Measurements from ENCODE around the gene TBC1D5.

DNA sequence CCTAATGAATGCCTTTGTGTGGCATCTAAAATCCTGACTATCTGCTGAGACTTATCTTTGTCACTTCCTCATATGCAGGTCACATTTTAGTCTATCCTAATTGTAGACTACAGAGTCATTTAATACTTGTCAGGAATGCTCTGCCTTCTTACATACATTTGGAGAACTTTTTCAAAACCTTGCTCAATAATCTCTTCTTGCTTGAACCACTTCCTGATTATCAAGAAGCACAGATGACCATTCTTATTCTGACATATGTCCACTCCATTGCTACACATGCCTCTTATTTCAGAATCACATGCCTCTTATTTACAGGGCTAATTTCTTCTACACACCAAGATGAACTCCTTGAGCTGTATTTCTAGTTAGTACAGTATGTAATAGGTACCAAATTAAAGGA, 400.3 kb downstream of the TBC1D5 start:
- TF ChIP-seq, protein P1, sequence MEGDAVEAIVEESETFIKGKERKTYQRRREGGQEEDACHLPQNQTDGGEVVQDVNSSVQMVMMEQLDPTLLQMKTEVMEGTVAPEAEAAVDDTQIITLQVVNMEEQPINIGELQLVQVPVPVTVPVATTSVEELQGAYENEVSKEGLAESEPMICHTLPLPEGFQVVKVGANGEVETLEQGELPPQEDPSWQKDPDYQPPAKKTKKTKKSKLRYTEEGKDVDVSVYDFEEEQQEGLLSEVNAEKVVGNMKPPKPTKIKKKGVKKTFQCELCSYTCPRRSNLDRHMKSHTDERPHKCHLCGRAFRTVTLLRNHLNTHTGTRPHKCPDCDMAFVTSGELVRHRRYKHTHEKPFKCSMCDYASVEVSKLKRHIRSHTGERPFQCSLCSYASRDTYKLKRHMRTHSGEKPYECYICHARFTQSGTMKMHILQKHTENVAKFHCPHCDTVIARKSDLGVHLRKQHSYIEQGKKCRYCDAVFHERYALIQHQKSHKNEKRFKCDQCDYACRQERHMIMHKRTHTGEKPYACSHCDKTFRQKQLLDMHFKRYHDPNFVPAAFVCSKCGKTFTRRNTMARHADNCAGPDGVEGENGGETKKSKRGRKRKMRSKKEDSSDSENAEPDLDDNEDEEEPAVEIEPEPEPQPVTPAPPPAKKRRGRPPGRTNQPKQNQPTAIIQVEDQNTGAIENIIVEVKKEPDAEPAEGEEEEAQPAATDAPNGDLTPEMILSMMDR (IDR thresholded peaks at IDR 0.05) = no peak
- TF ChIP-seq POLR2AphosphoS5 (IDR thresholded peaks at IDR 0.05) (no peak), POLR2A (IDR thresholded peaks at IDR 0.05) (no peak)

Measured in sigmoid colon (tissue), 4 donors.